ENCODE results near the gene PLPP2.

Gene PLPP2

GRCh38 chr19:313988-314815 is 23.0 kb upstream of the PLPP2 start:
- DNase-seq = no peak

GRCh38 chr19:313169-313987 is 22.2 kb upstream of the PLPP2 start:
- no peak for DNase-seq

GRCh38 chr19:311813-312261 is 20.6 kb upstream of the PLPP2 start:
- DNase-seq = no peak

GRCh38 chr19:310781-311496 is 19.7 kb upstream of the PLPP2 start:
- no peak for DNase-seq

GRCh38 chr19:310141-310651 is 19.0 kb upstream of the PLPP2 start:
- DNase-seq = no peak

- DNase-seq = no peak
Observed at GRCh38 chr19:309206-309565, 18.0 kb upstream of the PLPP2 start.

GRCh38 chr19:308471-309205 is 17.4 kb upstream of the PLPP2 start:
- DNase-seq = no peak

GRCh38 chr19:307793-308420 is 16.7 kb upstream of the PLPP2 start:
- DNase-seq = no peak

- no peak for DNase-seq
Observed at GRCh38 chr19:307111-307531, 15.9 kb upstream of the PLPP2 start.

- DNase-seq = no peak
Observed at GRCh38 chr19:306151-306900, 15.1 kb upstream of the PLPP2 start.

GRCh38 chr19:305240-306150 is 14.3 kb upstream of the PLPP2 start:
- DNase-seq = no peak

- DNase-seq = no peak
Observed at GRCh38 chr19:296476-297225, 5.4 kb upstream of the PLPP2 start.

- DNase-seq = no peak
Observed at GRCh38 chr19:295687-296370, 4.6 kb upstream of the PLPP2 start.

- DNase-seq = no peak
Observed at GRCh38 chr19:294946-295686, 3.9 kb upstream of the PLPP2 start.

- DNase-seq = no peak
Observed at GRCh38 chr19:294341-294945, 3.2 kb upstream of the PLPP2 start.

- DNase-seq = no peak
Observed at GRCh38 chr19:293436-294110, 2.4 kb upstream of the PLPP2 start.

GRCh38 chr19:292951-293350 is 1.7 kb upstream of the PLPP2 start:
- no peak for DNase-seq
